GM19328 (cell line): ENCODE results near the gene B4GALT2.

ENCODE experiments used
- ATAC-seq: cut with Tn5 transposase; IDR thresholded peaks from one replicate; pipeline ENCODE4 v1.9.1; 2021; ENCODE audit warnings: mild to moderate bottlenecking, moderate library complexity; ENCODE audit not compliant: unreplicated experiment

Gene B4GALT2, protein sequence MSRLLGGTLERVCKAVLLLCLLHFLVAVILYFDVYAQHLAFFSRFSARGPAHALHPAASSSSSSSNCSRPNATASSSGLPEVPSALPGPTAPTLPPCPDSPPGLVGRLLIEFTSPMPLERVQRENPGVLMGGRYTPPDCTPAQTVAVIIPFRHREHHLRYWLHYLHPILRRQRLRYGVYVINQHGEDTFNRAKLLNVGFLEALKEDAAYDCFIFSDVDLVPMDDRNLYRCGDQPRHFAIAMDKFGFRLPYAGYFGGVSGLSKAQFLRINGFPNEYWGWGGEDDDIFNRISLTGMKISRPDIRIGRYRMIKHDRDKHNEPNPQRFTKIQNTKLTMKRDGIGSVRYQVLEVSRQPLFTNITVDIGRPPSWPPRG

DNA sequence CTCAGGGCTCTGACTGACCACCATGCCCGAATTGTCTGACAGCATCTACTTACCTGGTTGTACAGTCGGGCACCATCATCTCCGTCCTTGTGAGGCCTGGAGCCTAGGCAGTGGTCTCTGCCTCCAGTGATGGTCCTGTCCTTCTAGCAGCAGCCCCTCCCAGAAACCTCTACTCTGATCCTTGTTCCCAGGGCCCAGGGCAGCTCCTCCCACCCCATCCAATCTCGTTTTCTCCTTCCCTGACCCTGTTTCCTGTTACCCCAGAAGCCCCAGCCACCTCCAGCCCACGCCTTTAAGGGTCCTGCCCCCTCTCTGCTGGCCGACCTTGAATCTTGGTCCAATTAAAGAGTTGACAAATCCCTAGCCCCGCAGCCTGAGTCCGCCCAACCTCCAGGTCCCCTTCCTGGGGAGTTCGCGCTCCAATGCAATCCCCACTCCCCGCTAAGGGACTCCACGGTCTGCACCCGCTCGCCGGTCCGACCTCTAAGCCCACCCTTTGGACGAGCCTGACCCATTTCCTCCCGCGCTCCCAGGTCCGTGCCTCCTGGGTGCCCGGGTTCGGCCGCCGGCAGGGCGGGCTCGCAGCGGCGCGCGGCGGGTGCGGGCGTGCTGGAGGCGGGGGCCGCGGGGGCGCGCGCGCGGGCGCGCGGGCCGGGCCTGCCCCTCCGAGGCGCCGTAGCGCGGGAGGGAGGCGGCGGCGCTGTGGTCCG, at the start of gene B4GALT2:
Gene B4GALT2, plus strand, starts transcription at position 660 of the 710 bp plus-strand sequence. CDS start 1,951 bp downstream, outside the sequence.
- ATAC-seq = no peak

DNA sequence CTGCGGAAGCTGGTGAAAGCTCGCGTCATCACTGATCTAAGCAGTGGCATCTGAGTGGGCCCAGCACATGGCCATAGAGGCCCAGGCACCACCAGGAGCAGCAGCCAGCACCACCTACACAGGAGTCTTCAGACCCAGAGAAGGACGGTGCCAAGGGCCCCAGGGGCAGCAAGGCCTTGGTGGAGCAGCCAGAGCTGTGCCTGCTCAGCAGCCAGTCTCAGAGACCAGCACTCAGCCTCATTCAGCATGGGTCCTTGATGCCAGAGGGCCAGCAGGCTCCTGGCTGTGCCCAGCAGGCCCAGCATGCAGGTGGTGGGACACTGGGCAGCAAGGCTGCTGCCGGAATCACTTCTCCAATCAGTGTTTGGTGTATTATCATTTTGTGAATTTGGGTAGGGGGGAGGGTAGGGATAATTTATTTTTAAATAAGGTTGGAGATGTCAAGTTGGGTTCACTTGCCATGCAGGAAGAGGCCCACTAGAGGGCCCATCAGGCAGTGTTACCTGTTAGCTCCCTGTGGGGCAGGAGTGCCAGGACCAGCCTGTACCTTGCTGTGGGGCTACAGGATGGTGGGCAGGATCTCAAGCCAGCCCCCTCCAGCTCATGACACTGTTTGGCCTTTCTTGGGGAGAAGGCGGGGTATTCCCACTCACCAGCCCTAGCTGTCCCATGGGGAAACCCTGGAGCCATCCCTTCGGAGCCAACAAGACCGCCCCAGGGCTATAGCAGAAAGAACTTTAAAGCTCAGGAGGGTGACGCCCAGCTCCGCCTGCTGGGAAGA, 48.7 kb upstream of the B4GALT2 start:
- ATAC-seq = no peak

DNA sequence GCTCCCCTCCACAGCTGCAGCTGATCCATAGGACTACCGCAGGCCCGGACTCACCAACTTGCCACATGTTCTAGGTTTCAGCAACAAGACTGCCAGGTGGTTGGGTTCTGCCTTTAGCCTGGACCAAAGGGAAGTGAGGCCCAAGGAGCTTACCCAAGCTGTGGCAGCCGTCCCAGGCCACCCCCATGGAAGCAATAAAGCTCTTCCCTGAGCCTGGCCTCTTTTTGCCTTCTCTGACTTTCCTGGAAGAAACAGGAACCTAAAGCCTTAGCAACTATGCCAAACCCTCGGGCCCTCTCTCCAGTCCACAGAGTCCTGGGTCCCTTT, 48.1 kb upstream of the B4GALT2 start:
- ATAC-seq = no peak

DNA sequence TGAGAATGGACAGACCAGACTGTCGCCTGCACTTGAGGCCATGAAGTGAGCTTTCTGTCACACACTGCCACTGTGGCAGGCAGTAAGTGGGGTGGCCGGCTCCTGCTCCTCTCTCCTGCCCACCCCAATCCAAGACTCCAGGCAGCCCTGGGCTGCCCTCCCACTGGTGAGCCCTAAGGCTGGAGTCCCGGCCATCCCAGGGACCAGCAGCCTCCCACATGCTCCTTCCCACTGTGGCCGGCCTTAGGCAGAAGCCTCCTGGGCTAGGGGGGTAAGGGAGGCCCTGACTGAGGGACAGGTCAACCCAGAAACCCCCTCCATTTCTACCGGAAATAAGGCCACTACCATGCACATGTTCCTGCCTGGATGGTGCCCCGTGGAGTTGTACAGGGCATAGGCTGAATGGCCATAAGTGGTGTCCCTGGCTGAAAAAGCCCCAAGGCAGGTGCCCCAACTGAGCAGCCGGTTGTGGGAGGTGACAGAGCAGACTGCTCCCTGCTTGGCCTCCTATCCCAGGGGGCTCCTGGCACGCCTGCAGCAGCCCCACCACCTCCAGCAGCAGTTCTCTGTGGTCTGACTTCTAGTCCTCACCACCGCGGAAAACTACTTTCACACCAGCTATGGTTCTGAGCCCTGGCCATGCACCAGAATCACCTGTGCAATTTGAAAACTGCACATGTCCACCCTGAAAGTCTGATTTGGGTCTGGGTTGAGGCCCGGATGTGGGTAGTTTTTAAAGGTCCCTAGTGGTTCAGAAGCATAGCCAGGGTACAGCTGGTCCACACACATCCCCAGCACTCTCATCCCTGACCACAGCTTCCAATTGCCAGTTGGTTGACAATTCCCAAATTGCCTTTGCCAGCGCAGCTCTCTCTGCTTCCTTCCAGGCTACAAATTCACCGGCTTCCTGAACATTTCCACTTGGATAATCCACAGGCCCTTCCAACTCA, 47.0 kb upstream of the B4GALT2 start:
- no peak for ATAC-seq

DNA sequence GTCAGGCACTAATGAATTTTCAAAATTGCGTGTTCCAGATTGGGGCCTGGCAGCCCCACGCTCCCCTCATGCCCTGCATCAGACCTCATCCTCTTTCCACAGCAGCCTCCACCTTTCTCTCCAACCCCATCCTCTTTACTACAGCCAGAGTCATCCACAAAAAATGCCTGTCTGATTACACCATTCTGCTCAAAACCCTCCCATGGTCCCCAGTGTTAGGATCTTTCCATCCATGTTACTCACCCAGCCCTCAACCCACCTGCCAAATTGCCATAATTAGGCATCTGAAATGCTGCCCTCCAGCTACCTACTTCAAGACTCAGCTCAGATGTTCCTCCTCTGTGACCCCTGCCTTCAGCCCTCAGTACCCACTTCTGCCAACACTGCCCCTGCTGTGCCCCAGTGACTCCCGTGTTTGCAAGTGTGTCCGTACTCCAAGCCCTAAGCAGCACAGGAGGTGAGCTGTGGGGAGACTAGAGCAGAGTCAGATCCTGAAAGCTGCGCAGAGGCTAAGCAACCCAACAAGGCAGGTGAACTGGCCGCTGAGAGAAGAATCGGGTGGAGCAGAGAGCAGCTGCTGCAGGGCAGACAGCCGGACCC, 46.1 kb upstream of the B4GALT2 start:
- no peak for ATAC-seq

DNA sequence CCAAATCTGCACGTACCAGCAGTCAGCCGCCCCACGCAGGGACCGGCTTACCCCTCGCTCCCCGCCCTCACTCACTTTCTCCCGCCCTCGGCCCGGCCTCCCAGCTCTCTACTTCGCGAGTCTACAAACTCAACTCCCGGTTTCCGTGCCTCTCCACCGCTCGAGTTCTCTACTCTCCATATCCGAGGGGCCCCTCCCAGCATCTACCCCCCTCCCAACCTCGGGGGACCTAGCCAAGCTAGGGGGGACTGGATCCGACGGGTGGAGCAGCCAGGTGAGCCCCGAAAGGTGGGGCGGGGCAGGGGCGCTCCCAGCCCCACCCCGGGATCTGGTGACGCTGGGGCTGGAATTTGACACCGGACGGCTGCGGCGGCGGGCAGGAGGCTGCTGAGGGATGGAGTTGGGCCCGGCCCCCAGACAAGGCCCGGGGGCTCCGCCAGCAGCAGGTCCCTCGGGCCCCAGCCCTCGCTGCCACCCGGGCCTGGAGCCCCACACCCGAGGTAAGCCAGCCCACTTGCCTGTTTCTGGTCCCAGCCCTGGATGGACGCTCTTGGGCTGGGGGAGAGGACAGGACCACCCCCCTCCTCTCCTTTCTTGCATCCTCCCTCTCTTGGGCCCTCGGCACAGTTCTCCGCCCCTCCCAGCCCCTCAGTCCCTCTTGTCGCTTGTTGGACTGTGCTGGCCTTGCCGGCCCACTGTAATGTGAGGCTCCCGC, 45.5 kb upstream of the B4GALT2 start, which contains the start of gene ARTN:
Gene ARTN, plus strand, starts transcription at position 416 of the 715 bp plus-strand sequence. CDS start 1,856 bp downstream, outside the sequence.
- ATAC-seq = no peak

DNA sequence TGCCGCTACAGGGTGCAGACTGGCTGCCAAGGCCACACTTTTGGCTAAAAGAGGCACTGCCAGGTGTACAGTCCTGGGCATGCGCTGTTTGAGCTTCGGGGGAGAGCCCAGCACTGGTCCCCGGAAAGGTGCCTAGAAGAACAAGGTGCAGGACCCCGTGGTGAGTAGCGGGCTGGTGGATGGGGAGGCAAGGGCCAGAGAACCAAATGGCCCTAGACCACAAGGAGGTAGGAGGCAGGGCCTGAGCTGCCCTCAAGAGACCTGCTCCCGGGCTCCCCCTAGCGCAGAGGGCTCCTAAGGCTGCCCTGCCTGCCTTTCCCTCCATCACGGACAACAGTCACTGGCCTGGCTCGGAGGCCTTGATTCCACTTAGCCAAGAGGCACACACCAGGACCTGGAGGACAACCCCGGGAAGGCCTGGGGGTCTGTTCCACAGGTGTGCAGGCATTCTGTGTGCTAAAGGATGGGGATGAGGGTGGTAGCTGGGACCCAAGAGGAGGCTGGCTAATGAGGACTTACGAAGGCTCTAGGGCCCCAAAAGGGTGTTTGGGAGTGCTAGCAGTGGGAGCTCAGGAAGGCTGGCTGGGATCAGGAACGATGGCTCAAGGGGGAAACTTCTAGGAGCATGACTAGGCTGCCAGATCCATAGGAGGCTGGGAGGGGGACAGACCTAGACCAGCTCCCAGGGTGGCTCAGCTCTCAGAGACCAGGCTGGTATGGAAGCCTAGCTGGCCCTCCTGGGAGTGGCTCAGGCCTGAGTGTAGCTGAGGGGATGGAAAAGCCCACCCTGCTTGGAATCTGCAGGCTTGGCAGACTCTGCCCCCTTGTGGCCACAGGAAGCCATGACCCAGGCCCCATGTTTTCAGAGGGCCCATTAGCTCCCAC, 44.7 kb upstream of the B4GALT2 start:
- ATAC-seq = no peak

DNA sequence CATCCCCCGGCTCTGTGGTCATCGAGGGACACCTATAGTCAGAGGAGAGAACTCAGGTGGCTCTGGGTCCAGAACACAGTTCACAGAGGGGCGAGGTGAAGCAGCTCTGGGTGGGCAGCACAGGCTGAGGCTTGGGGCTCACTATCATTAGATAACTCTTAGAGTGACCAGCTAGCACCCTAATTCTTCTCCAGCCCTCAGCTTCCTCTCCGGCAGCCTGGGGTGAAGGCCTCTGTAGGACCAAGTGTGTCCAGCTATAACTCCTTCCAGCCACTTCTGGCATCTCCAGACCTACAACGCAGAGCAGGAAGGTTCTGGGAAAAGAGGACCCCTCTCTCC, 44.1 kb upstream of the B4GALT2 start:
- no peak for ATAC-seq

DNA sequence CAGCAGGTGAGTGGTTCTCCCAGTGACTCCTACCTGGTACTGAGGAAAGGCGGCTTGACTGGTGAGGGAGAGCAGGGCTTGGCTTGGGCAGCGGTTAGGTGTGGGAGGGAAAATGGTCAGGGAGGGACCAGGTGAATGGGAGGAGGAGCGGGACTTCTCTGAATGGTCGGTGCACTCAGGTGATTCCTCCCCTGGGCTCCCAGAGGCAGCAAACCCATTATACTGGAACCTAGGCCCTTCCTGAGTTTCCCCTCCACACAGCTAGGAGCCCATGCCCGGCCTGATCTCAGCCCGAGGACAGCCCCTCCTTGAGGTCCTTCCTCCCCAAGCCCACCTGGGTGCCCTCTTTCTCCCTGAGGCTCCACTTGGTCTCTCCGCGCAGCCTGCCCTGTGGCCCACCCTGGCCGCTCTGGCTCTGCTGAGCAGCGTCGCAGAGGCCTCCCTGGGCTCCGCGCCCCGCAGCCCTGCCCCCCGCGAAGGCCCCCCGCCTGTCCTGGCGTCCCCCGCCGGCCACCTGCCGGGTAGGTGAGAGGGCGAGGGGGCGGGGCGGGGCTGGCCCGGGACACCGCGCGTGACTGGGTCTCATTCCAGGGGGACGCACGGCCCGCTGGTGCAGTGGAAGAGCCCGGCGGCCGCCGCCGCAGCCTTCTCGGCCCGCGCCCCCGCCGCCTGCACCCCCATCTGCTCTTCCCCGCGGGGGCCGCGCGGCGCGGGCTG, 43.1 kb upstream of the B4GALT2 start:
- no peak for ATAC-seq

DNA sequence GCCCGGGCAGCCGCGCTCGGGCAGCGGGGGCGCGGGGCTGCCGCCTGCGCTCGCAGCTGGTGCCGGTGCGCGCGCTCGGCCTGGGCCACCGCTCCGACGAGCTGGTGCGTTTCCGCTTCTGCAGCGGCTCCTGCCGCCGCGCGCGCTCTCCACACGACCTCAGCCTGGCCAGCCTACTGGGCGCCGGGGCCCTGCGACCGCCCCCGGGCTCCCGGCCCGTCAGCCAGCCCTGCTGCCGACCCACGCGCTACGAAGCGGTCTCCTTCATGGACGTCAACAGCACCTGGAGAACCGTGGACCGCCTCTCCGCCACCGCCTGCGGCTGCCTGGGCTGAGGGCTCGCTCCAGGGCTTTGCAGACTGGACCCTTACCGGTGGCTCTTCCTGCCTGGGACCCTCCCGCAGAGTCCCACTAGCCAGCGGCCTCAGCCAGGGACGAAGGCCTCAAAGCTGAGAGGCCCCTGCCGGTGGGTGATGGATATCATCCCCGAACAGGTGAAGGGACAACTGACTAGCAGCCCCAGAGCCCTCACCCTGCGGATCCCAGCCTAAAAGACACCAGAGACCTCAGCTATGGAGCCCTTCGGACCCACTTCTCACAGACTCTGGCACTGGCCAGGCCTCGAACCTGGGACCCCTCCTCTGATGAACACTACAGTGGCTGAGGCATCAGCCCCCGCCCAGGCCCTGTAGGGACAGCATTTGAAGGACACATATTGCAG, 42.4 kb upstream of the B4GALT2 start:
- ATAC-seq = no peak

DNA sequence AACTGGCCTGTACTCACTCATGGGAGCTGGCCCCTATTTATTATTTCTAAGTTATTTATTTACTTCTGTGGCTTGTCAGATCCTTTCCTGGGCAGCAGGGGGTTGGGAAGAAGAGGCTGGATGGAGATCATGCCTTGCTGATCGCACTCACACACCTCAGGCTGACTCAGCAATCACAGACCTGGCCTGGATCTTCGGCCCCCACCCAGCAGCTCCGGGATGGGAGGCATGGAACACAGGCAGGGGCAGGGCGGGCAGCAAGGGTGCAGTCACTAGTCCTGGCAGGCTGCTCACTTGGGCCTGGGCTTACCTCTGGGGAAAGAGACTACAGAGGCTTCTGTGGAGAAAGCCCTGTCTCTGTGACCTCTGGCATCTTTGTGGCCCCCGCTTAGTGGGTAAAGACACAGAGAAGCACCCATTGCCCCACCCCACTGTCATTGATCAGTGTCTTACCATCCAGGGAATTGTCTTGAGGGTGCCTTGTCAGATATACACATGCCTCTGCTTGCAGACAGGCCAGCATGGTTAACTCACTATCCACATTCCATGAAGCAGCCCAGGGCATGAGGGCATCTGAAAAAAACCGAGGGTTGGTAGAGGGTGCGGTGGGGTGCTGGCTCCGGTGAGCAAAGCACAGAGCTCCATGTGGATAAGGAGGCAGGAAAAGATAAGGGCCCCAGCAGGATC, 41.7 kb upstream of the B4GALT2 start:
- no peak for ATAC-seq

DNA sequence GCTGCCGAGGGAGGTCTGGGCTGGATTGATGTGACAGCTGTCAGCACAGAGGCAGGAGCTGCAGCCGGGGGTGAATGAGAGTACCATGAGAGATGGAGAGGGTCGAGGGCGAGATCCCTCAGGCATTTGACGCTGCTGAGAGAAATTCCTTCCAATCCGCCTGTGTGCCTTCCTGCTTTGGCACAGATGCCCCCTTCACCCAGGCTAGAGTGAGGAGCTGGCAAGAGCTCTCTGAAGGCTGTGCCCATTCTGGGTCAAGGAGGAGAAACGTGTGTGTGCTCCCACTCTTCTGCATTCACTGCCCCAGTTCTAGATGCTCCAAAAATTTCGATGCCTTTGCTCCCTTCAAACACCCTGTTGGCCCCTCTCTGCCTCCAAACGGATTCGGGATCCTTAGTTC, 40.6 kb upstream of the B4GALT2 start:
- no peak for ATAC-seq

DNA sequence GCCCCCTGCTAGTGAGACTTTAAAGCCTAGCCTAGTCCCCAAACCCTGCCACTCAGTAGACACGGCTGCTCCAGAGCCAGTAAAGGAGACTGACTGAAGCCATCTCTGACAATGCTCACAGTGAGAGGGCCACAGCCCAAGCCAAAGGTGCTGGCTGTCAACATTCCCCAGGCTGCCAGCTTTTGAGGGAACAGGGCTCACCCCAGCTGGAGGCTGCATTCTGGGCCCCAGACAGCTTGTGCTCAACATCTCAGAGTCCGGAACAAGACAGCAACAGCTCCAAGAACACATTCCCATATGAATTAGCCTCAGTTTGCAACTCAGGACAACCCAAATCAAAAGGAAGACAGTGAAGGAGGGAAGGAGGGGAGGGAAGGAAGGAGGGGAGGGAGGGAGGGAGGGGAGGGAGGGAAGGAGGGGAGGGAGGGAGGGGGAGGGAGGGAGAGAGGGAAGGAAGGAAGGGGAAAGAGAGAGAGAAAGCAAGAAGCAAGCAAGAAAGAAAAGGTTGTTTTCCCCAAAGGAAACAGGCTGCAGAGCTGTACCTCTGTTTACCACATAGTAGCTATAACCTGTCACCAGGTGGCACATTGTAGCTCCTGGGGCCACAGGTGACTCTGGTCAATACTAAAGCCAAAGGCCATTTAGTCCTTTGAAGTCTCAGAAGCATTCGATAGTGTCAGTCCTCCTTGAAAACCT, 40.0 kb upstream of the B4GALT2 start:
- no peak for ATAC-seq

DNA sequence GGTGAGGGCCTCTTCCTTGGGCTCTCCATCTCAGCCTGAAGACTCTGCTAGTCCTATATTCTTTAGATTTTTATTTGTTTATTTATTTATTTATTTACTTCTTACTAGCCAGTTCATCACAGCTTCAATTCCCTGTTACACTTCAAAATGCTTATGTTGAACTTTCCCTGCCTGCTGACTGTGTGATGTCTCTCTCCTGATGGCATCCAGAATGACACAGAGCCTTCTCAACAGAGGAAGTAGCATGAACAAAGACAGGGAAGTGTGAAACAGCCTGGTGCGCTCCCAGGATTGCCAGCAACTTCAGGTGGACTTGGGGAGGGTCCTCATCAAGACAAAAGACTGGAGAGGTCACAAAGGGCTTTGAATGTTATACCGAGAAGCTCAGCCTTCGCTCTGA, 36.6 kb upstream of the B4GALT2 start:
- no peak for ATAC-seq

DNA sequence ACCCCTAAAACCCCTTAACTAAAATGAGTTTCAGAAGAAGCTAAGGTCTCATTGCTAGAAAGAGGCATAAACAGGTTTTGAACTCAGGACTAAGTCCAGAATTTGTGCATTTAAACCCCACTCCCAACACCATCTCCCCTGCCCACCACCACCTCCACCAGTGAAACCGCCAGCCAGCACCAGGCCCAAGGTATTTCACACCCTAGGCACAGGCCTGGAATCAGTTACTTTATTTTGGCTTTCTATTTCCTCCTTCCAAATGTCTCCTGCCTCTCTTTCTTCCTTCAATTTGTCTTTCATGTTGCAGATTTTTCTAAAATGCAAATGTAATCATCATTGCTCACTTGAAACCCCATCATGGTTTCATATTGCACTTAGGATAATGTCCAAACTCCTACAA, 34.1 kb upstream of the B4GALT2 start:
- ATAC-seq = no peak

DNA sequence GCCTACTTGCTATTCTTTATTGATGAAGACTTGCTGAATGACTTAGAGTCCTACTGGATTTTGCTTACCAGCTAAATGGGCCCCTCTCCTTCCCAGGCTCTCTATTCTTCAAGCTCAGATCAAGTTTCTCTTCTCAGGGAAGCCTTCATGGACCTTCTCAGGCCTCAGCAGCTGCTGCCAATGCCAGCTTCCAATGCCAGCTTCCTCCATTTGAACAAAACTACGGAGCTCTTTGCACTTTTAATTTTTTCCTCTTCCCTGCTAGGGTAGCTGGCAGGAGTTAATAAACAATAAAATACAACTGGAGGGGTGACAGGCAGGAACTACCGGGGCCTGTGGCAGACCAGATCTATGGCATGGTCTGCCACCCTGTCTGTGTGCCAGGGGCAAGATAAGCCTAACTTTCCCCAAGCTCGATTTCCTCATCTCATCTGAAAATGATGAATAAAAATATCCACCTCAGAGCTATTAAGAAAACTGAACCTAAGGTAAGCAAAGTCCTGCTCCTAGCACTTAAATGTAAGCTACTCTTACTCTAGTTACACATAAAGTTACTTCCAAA, 33.3 kb upstream of the B4GALT2 start:
- no peak for ATAC-seq
